Endothelial cell of coronary artery (primary cell): ENCODE results near the gene EIF2S1. TPM values are rescaled to one million over a fixed set of nuclear protein-coding genes. Genes with fewer than 3 reads are reported as not detected.

ENCODE experiments used
- total RNA-seq: library from RNA; depleted of rRNA; stranded (reverse); fragments of >200 nt; gene quantifications from 2 replicates; pipeline ENCODE4 v1.2.3, GENCODE V29; 2014

EIF2S1 gene
- total RNA-seq = 333 and 396 TPM in 2 replicates

DNA sequence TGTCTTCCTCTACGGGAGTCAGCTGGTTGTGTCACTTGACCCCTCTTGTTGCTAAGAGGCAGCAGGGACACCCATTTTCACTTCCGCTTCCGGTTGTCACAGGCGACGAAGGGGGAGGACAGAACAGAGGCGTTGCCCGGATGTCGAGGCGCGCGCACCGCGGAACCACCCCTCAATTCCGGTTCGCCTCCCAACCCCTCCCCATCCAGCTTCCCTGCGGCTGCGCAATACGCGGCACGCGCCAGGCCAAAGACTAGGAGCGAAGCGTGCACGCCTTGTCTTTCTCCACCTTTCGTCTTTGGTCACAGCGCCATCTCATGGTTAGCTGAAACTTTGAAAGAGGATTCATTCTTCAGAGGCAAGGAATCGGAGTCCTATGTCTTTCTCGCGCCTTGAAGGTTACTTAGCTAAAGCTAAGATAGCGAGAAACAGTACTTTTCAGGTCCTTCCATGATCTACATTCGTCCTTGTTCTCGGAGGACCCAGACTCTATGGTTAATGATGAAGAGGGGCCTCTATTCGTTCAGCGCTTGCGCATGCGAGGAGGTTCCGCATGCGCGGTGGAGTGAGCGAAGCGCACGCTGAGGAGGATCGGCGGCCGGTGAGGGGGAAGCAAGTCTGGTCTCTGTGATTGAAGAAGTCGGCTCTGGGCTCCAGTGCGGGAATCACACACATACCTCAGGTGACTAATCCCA, at the start of gene EIF2S1, which contains the start of gene ATP6V1D:
Gene EIF2S1 (plus strand): TSS at position 554 of the 695 bp plus-strand sequence. CDS start 4,440 bp downstream, outside the sequence.
Gene ATP6V1D (minus strand): TSS at position 30 of the 695 bp plus-strand sequence. CDS start 106 bp downstream, outside the sequence.

DNA sequence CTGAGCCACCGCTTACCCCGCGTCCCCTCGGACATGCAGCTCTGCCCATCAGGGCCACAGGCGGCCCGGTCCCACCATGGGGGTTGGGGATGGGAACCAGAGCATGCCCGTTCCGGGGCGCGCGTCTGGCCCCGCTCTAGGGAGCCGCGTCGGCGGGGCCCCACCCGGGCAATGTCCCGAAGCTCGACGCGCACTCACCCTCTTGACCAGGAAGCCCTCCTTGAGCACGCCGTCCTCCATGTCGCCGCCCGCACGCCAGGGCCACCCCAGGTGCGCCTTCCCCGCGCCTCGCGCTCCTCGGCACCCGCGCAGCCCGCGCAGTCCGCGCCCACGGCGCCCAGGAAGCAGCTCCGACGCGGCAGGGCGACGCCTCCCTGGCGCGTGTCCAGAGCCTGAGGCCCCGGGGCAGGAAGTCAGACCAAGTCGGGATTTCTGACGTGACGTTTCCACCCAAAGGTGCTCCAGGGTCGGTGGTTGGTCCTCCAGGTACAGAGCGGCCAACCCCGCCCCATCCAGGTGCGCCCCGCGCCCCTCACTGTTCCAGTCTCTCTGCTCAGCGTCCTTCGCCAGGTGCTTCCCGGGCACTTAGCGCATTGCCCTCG, 51.8 kb downstream of the EIF2S1 start, which contains the start of gene PLEK2:
Gene PLEK2 (minus strand): TSS at position 346 of the 602 bp plus-strand sequence. CDS start 106 bp downstream, at position 240.

Other genes with a start within 250 kb of the EIF2S1 start
- gene GARIN2, start 170.9 kb upstream of the EIF2S1 start, total RNA-seq = not detected in 2 replicates
- 21.8 and 29.3 TPM in 2 replicates for gene PALS1, start 118.9 kb upstream of the EIF2S1 start, total RNA-seq
- 96.8 and 102 TPM in 2 replicates for gene ATP6V1D, start 524 bp upstream of the EIF2S1 start, total RNA-seq
- 13.1 and 18.7 TPM in 2 replicates for gene PLEK2, start 51.8 kb downstream of the EIF2S1 start, total RNA-seq
- gene TMEM229B, start 128.4 kb downstream of the EIF2S1 start, total RNA-seq = under 0.01 and 0.19 TPM in 2 replicates
- 0.27 and 0.38 TPM in 2 replicates for gene PLEKHH1, start 173.0 kb downstream of the EIF2S1 start, total RNA-seq
- 6.8 and 8.0 TPM in 2 replicates for gene PIGH, start 239.9 kb downstream of the EIF2S1 start, total RNA-seq